ENCODE data around the gene MGRN1.

DNA sequence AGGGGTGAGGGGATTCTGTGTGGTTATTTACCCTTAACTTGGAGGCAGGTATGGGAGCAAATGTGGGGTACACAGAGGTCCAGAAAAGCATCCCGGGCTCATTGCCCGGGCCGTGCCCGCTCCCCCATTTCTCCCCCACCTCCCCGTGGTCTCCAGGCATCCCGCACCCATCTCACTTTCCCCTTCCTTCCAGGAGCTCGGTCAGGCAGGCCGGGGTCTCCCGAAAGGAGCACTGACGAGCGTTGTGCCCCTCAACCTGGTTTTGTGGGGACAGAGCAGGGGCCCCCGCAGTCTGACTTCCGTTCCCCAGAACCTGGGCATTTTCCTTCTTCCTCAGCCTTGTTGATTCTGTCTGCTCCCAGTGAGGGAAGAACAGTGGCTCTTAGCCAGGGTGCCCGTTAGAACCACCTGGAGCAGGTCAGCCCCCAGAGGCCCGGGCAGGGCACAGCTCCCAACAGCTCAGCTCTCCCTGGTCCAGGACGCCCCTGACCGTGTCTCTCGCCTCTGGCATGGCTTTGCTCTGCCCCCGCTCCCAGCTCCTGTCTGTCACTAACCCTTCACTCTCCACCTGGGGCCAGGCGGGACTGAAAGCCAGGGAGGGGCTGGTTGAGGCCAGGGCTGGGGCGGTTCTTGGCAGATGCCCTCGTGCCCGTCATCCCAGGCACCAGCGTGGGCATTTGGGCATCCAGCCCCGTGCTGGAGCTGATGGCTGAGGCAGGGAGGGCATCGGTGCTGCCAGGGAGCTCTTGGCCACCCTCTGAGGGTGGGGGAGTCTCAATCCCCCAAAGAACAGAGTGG is 56.2 kb downstream of the MGRN1 start:
- TF ChIP-seq EZH2 (IDR thresholded peaks at IDR 0.05; ENCODE audit: insufficient read depth, poor library complexity, severe bottlenecking) (no peak), EZH2phosphoT487 (IDR thresholded peaks at IDR 0.05; ENCODE audit: insufficient read depth, low read depth) (no peak)

Data from GM23248 (cell line).